Measurements from ENCODE around the gene ZNF442. TPM values are rescaled to one million over a fixed set of nuclear protein-coding genes. Genes with fewer than 3 reads are reported as not detected.
"Not testable (repeated sequence)": the region's sequence is repeated elsewhere in the genome, so short reads cannot be mapped to it uniquely, and the experiment has no call there.

Gene ZNF442
- total RNA-seq (2014; rRNA removed; shearing (Covaris generic)): 0.63 and 1.2 TPM in 2 replicates

- DNase-seq (ENCODE audit: low read depth): peak; percentile 92
Measured at GRCh38 chr19:12365236-12366162, at the start of gene ZNF442. ZNF442 (minus strand) TSS chr19:12365683; CDS start chr19:12363631, 2,052 bp downstream.

- DNase-seq (ENCODE audit: low read depth): no peak
Measured at GRCh38 chr19:12411893-12412292, 46.4 kb upstream of the ZNF442 start.

GRCh38 chr19:12400633-12401502 lies 35.4 kb upstream of the ZNF442 start, which contains the start of gene ZNF799:
ZNF799 (minus strand) TSS chr19:12401271; CDS start chr19:12401070, 201 bp downstream.
- peak; percentile 98 for DNase-seq (ENCODE audit: low read depth)

GRCh38 chr19:12399901-12400632 lies 34.6 kb upstream of the ZNF442 start:
- peak; percentile 9 for DNase-seq (ENCODE audit: low read depth)

- DNase-seq (ENCODE audit: low read depth): not testable (repeated sequence)
Measured at GRCh38 chr19:12391148-12391547, 25.7 kb upstream of the ZNF442 start.

GRCh38 chr19:12386365-12386764 lies 20.9 kb upstream of the ZNF442 start:
- not testable (repeated sequence) for DNase-seq (ENCODE audit: low read depth)

- DNase-seq (ENCODE audit: low read depth): no peak
Measured at GRCh38 chr19:12380444-12380737, 14.9 kb upstream of the ZNF442 start.

- no peak for DNase-seq (ENCODE audit: low read depth)
Measured at GRCh38 chr19:12379732-12380443, 14.4 kb upstream of the ZNF442 start.

GRCh38 chr19:12374026-12374425 lies 8.5 kb upstream of the ZNF442 start:
- DNase-seq (ENCODE audit: low read depth): no peak

GRCh38 chr19:12364391-12365235 lies 870 bp downstream of the ZNF442 start:
- peak; percentile 2 for DNase-seq (ENCODE audit: low read depth)

GRCh38 chr19:12362236-12362635 lies 3.2 kb downstream of the ZNF442 start:
- DNase-seq (ENCODE audit: low read depth): not testable (repeated sequence)

GRCh38 chr19:12353375-12353774 lies 12.1 kb downstream of the ZNF442 start:
- no peak for DNase-seq (ENCODE audit: low read depth)

GRCh38 chr19:12350890-12351197 lies 14.6 kb downstream of the ZNF442 start:
- DNase-seq (ENCODE audit: low read depth): no peak

GRCh38 chr19:12350185-12350889 lies 15.1 kb downstream of the ZNF442 start:
- DNase-seq (ENCODE audit: low read depth): no peak

- DNase-seq (ENCODE audit: low read depth): no peak
Measured at GRCh38 chr19:12346896-12347295, 18.6 kb downstream of the ZNF442 start.

GRCh38 chr19:12345197-12345596 lies 20.3 kb downstream of the ZNF442 start:
- no peak for DNase-seq (ENCODE audit: low read depth)

GRCh38 chr19:12333162-12334159 lies 32.0 kb downstream of the ZNF442 start, which contains the start of gene ZNF563:
ZNF563 (minus strand) TSS chr19:12333633; CDS start chr19:12333482, 151 bp downstream.
- DNase-seq (ENCODE audit: low read depth): peak; percentile 91
